A549 (cell line): ENCODE data around the gene ZNF446. TPM values are rescaled to one million over a fixed set of nuclear protein-coding genes. Genes with fewer than 3 reads are reported as not detected.
"Not testable (repeated sequence)": the region's sequence is repeated elsewhere in the genome, so short reads cannot be mapped to it uniquely, and the experiment has no call there.

Experiments used
- ATAC-seq, 2 experiments: fragments of 200-7000 bp in 1 of 2; fragments of >200 bp in 1 of 2; cut with Nextera tagmentation in 1 of 2; cut with Tn5 transposase in 1 of 2; 3 replicates each; pipeline versions ENCODE4 v1.8.0 to v1.9.1; 2018 to 2020; ENCODE audit warnings: mild to moderate bottlenecking in 1 of 2, moderate library complexity in 1 of 2
- CTCF ChIA-PET: fragments of 300-600 bp; sonication (Branson Sonifier 250); formaldehyde crosslinking; extraction: SDS; loops from one replicate; lab custom pipeline; 2021; ENCODE audit warnings: antibody characterized with exemption, inconsistent platforms; lab: Yijun Ruan, JAX
- POLR2A ChIA-PET: fragments of 350-600 bp; formaldehyde crosslinking; extraction: SDS; loops from one replicate; lab custom pipeline; 2021; ENCODE audit warnings: antibody characterized with exemption, inconsistent platforms; lab: Yijun Ruan, JAX
- DNase-seq, 2 experiments: peaks; one replicate each; pipeline versions ENCODE4 v3.0.0 to v3.0.0-alpha.2; 2011 to 2016; ENCODE audit warnings: low read depth in 1 of 2, low spot score in 1 of 2
- FAIRE-seq: peaks from 2 replicates; lab custom pipeline; 2011; peaks lifted over from hg19 to GRCh38; lab: Jason Lieb, UNC
- H3K27ac ChIP-seq, 2 experiments: fragments of >200 bp; sonication (Bioruptor Twin); formaldehyde crosslinking; 3 replicates each; pipeline ENCODE4 v1.5.1; 2016 to 2017
- H3K4me1 ChIP-seq: fragments of >200 bp; sonication (Bioruptor Twin); formaldehyde crosslinking; 3 replicates; pipeline ENCODE4 v1.6.1; 2016
- H3K4me2 ChIP-seq: fragments of >200 bp; sonication (Bioruptor Twin); formaldehyde crosslinking; 3 replicates; pipeline ENCODE4 v1.6.1; 2016
- H3K4me3 ChIP-seq: fragments of >200 bp; sonication (Bioruptor Twin); formaldehyde crosslinking; 3 replicates; pipeline ENCODE4 v1.5.1; 2016
- H3K9me3 ChIP-seq: fragments of >200 bp; sonication (Bioruptor Twin); formaldehyde crosslinking; 3 replicates; pipeline ENCODE4 v1.6.1; 2016
- BCL3 ChIP-seq: fragments of >200 bp; sonication (Bioruptor Twin); formaldehyde crosslinking; IDR thresholded peaks from 3 replicates; pipeline ENCODE4 v1.6.1; 2016
- BHLHE40 ChIP-seq: IDR thresholded peaks from 2 replicates; pipeline ENCODE4 v1.6.1; 2012; ENCODE audit warnings: low read depth, low read length, inconsistent platforms
- CBX8 ChIP-seq: fragments of 200-600 bp; sonication (generic); IDR thresholded peaks from 2 replicates; pipeline ENCODE4 v1.6.1; 2016
- CEBPB ChIP-seq, 2 experiments: fragments of >200 bp in 1 of 2; sonication (Bioruptor Twin) in 1 of 2; formaldehyde crosslinking in 1 of 2; IDR thresholded peaks; 2 replicates each; pipeline ENCODE4 v1.6.1; 2012 to 2016
- EHF ChIP-seq: fragments of 250-450 bp; sonication (Bioruptor Pico); IDR thresholded peaks from 2 replicates; pipeline ENCODE4 v1.5.0; 2020; ENCODE audit warnings: mild to moderate bottlenecking
- EHMT2 ChIP-seq: fragments of 200-600 bp; sonication (generic); IDR thresholded peaks from 2 replicates; pipeline ENCODE4 v1.6.1; 2016; ENCODE audit warnings: antibody characterized with exemption, low read depth, mild to moderate bottlenecking, moderate library complexity
- FOSB ChIP-seq: fragments of 250-450 bp; sonication (Bioruptor Pico); IDR thresholded peaks from 2 replicates; pipeline ENCODE4 v1.5.0; 2020; ENCODE audit warnings: mild to moderate bottlenecking, moderate library complexity
- FOSL2 ChIP-seq, 2 experiments: fragments of 450-650 bp in 1 of 2; fragments of >200 bp in 1 of 2; sonication (Bioruptor Twin) in 1 of 2; formaldehyde crosslinking; IDR thresholded peaks; 2 replicates each; pipeline versions ENCODE4 v1.5.0 to v1.6.1; 2016 to 2020; ENCODE audit warnings: mild to moderate bottlenecking in 1 of 2, moderate library complexity in 1 of 2
- HDAC2 ChIP-seq: fragments of 200-600 bp; sonication (generic); IDR thresholded peaks from 2 replicates; pipeline ENCODE4 v1.6.1; 2016
- HEYL ChIP-seq: fragments of 250-450 bp; sonication (Bioruptor Pico); IDR thresholded peaks from 2 replicates; pipeline ENCODE4 v1.8.0; 2021; ENCODE audit warnings: mild to moderate bottlenecking, moderate library complexity
- MAFK ChIP-seq: fragments of 450-650 bp; IDR thresholded peaks from 2 replicates; pipeline ENCODE4 v1.6.1; 2014; ENCODE audit not compliant: partially characterized antibody
- NFE2L2 ChIP-seq: fragments of 150-350 bp; conservative IDR thresholded peaks from 2 replicates; pipeline ENCODE4 v1.6.1; 2014; ENCODE audit warnings: low read length
- PHF8 ChIP-seq: fragments of 200-600 bp; sonication (generic); IDR thresholded peaks from 2 replicates; pipeline ENCODE4 v1.6.1; 2016; ENCODE audit warnings: low read depth, mild to moderate bottlenecking, antibody characterized with exemption, moderate library complexity, borderline replicate concordance
- POLR2AphosphoS2 ChIP-seq: conservative IDR thresholded peaks from 2 replicates; pipeline ENCODE4 v1.6.1; 2012; ENCODE audit warnings: low read length, improper control_type of control experiment, inconsistent platforms
- RARB ChIP-seq: fragments of 250-450 bp; sonication (Bioruptor Pico); IDR thresholded peaks from 2 replicates; pipeline ENCODE4 v1.8.0; 2021; ENCODE audit warnings: mild to moderate bottlenecking, moderate library complexity
- RCOR1 ChIP-seq: fragments of 150-350 bp; IDR thresholded peaks from 2 replicates; pipeline ENCODE4 v1.6.1; 2014; ENCODE audit warnings: antibody characterized with exemption, low read length, low read depth
- SMC3 ChIP-seq: fragments of >200 bp; sonication (Bioruptor Twin); formaldehyde crosslinking; IDR thresholded peaks from 3 replicates; pipeline ENCODE4 v1.6.1; 2018; ENCODE audit warnings: inconsistent platforms
- TFCP2L1 ChIP-seq: fragments of 250-450 bp; sonication (Bioruptor Pico); IDR thresholded peaks from 2 replicates; pipeline ENCODE4 v1.5.0; 2021; ENCODE audit warnings: mild to moderate bottlenecking
- WGBS: methylation state at CpG from one replicate; pipeline ENCODE4 v1.1.6; 2017; ENCODE audit errors: missing lambda C conversion rate; 5-methylcytosine and 5-hydroxymethylcytosine counted together
- polyA plus RNA-seq, 4 experiments: library from polyadenylated mRNA; depleted of rRNA in 3 of 4; stranded (reverse); fragments of >200 nt; fragmentation: RNase III in 1 of 4; extraction: RNeasy Plus Mini Kit Qiagen cat#74134 plus additional on column Dnase treatment in 1 of 4; gene quantifications; 2 replicates in 3 of 4; 3 replicates in 1 of 4; pipeline ENCODE4 v1.2.3, GENCODE V29; 2011 to 2017
- TF ChIP-seq, protein P1 (sequence below): fragments of >200 bp; sonication (Bioruptor Twin); formaldehyde crosslinking; IDR thresholded peaks from 2 replicates; pipeline ENCODE4 v1.6.1; 2016

Gene ZNF446
- polyA plus RNA-seq, 2 of the 4 experiments (the other 2 are of a cell fraction), result 6.2 to 11.0 TPM

DNA sequence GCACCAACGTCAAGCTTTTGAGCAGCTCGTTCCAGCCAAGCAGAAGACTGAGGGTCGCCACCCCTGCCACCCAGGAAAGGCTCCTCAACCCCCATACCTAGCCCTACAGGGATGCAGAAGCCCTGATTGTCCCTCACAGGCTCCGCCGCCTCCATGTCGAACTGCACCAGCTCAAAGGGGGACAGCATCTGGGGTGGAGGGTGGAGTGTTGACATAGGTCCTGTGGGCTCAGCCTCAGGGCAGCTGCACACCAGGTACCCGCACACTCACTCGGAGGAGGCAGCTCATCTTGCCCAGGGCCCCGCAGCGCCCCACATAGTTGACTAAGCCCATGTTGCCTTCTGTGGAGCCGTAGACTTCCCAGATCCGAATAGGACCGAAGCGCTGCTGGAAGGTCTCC lies 24.1 kb downstream of the ZNF446 start:
- no peak for ATAC-seq
- Histone ChIP-seq H3K4me3 (peak overlapping the region; percentile 61), H3K4me2 (peak overlapping the region; percentile 98), H3K9me3 (0 out of 3 replicates have a peak, but pooled peaks cover 2% of the 10 kb centered on the region), H3K4me1 (peaks cover 17% of the 10 kb centered on the region; the same call in 2 of the 3 replicates), H3K27ac (peak overlapping the region; percentile 85 to 89)
- WGBS, result 93% methylated on average over 14 of the region's 14 CpGs
- ChIA-PET CTCF (interaction anchor here (0.6 to 4.1 kb wide), 10 partner anchors 8 to 108 kb away, joined by 3 to 57 read pairs (median 4); partner anchors contain the start of gene ZBTB45), POLR2A (interaction anchor here (1.5 to 3.9 kb wide), 2 partner anchors 20 to 44 kb away, joined by 10 to 40 read pairs; partner anchors contain the start of genes TRIM28 and ZBTB45)
- FAIRE-seq, result no peak
- TF ChIP-seq EHMT2, result no peak
- no peak for TF ChIP-seq MAFK
- no peak for TF ChIP-seq RARB
- TF ChIP-seq SMC3, result no peak
- TF ChIP-seq BCL3, result no peak
- TF ChIP-seq RCOR1, result no peak
- no peak for DNase-seq

- H3K4me2 ChIP-seq, ATAC-seq, H3K9me3 ChIP-seq, H3K4me1 ChIP-seq, H3K4me3 ChIP-seq, FAIRE-seq, POLR2A ChIA-PET, DNase-seq, H3K27ac ChIP-seq: not testable (repeated sequence)
- CTCF ChIA-PET, result interaction anchor here (1.2 to 10.5 kb wide), 3 partner anchors 8 to 12 kb away, joined by 3 to 113 read pairs (median 4); partner anchors contain the start of gene ZBTB45
- WGBS, result 60% methylated on average over 7 of the region's 8 CpGs
Measured at GRCh38 chr19:58507602-58508223, 31.6 kb downstream of the ZNF446 start.

DNA sequence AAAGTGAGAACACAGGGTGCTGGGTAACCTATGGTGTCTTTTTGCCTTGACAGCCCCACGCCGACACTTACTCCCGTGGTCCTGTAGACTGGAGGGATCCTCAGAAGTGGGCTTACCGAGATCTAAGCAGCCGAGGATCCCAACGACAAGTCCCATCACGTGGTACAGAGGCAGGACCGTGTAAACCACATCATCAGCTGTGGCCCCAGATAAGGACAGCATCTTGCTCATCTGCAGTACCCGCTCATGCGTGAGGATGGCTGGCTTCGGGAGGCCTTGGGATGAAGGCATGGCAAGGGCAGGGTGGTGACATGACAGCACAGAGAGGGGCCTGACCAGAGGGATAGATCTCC lies 33.6 kb downstream of the ZNF446 start:
- ATAC-seq (no peak), FAIRE-seq (no peak), DNase-seq (no peak)
- H3K27ac ChIP-seq, result no peak overlapping the region
- peaks cover 9% of the 10 kb centered on the region; the same call in 2 of the 3 replicates for H3K4me1 ChIP-seq
- ChIA-PET CTCF (interaction anchor here (0.6 to 10.5 kb wide), 4 partner anchors 10 to 72 kb away, joined by 3 to 113 read pairs (median 4); partner anchors contain the start of gene ZBTB45), POLR2A (no interaction called here)
- 89% methylated on average over 11 of the region's 11 CpGs for WGBS
- H3K4me3 ChIP-seq, result no peak overlapping the region
- H3K4me2 ChIP-seq, result no peak overlapping the region
- no peaks in the 10 kb centered on the region for H3K9me3 ChIP-seq
- TF ChIP-seq FOSB (no peak), RARB (no peak), FOSL2 (IDR thresholded peaks at IDR 0.05) (no peak), FOSL2 (CRISPR knock-in tag; IDR thresholded peaks at IDR 0.05) (no peak), TFCP2L1 (CRISPR knock-in tag) (no peak), MAFK (no peak), NFE2L2 (no peak), POLR2AphosphoS2 (no peak)
- TF ChIP-seq, protein P1, sequence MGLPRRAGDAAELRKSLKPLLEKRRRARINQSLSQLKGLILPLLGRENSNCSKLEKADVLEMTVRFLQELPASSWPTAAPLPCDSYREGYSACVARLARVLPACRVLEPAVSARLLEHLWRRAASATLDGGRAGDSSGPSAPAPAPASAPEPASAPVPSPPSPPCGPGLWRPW, result no peak

GRCh38 chr19:58510084-58510862 lies 34.1 kb downstream of the ZNF446 start:
- H3K27ac ChIP-seq, result no peak overlapping the region
- no peak for ATAC-seq
- FAIRE-seq, result no peak
- no peaks in the 10 kb centered on the region for H3K9me3 ChIP-seq
- POLR2A ChIA-PET, result interaction anchor here (1.8 kb wide), 1 partner anchor 9 kb away, joined by 9 read pairs; the partner anchor contains the start of gene ZBTB45
- no peak for DNase-seq
- no peak overlapping the region for H3K4me2 ChIP-seq
- WGBS, result 78% methylated on average over 7 of the region's 8 CpGs
- H3K4me3 ChIP-seq, result no peak overlapping the region
- peaks cover 6% of the 10 kb centered on the region; the same call in 2 of the 3 replicates for H3K4me1 ChIP-seq
- no peak for TF ChIP-seq CEBPB (IDR thresholded peaks at IDR 0.05)
- no peak for TF ChIP-seq PHF8
- TF ChIP-seq CBX8, result no peak
- TF ChIP-seq EHF, result no peak
- no peak for TF ChIP-seq HDAC2
- TF ChIP-seq FOSB, result no peak
- no peak for TF ChIP-seq BHLHE40
- no peak for TF ChIP-seq HEYL (CRISPR knock-in tag)
- TF ChIP-seq BCL3, result no peak
- CTCF ChIA-PET, result interaction anchor here (1.4 to 10.5 kb wide), 2 partner anchors 9 kb away, joined by 5 to 113 read pairs; partner anchors contain the start of gene ZBTB45
